ENCODE data around the gene FAM236B.
"Not testable (repeated sequence)": the region's sequence is repeated elsewhere in the genome, so short reads cannot be mapped to it uniquely, and the experiment has no call there.

FAM236B gene

DNA sequence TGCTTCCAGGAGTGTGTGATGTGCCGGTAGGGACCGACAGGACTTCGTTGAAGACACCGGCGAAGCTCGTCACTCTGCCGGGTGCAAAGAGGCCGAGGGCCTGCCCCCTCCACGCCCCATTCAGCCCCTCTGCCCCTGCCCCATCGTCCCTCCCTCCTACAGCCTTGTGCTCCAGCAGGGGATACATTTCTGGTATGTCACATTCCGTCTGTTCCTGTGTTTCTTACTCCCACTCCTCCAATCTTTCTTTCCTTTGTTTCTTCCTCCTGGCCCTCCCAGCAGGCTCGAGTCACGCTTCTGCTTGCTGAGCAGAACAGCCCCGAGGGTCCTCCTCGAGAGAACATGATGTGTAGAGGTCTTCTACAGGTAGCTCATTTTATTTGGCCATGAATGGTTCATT lies at the start of gene FAM236B:
Gene FAM236B, minus strand, starts transcription at position 101 of the 400 bp plus-strand sequence. Its CDS starts 100 bp downstream, at position 1.
- not testable (repeated sequence) for DNase-seq

DNA sequence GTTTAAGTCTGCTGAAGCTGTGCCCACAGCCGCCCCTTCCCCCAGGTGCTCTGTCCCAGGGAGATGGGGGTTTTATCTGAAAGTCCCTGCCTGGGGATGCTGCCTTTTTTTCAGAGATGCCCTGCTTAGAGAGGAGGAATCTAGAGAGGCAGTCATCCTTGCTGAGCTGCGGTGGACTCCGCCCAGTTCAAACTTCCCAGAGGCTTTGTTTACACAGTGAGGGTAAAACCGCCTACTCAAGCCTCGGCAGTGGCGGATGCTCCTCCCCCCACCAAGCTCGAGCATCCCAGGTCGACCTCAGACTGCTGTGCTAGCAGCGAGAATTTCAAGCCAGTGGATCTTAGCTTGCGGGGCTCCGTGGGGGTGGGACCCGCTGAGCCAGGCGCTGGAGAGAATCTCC lies 48.2 kb upstream of the FAM236B start:
- not testable (repeated sequence) for DNase-seq

DNA sequence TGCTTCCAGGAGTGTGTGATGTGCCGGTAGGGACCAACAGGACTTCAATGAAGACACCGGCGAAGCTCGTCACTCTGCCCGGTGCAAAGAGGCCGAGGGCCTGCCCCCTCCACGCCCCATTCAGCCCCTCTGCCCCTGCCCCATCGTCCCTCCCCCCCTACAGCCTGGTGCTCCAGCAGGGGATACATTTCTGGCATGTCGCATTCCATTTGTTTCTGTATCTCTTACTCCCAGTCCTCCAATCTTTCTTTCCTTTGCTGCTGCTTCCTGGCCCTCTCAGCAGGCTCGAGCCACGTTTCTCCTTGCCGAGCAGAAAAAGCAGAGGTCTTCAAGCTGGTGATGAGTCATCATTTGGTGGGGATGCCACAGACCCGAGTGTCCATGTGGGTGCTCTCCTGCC lies 25.6 kb upstream of the FAM236B start, which contains the start of gene FAM236D:
Gene FAM236D, minus strand, starts transcription at position 101 of the 400 bp plus-strand sequence. Its CDS starts 100 bp downstream, at position 1.
- not testable (repeated sequence) for DNase-seq

DNA sequence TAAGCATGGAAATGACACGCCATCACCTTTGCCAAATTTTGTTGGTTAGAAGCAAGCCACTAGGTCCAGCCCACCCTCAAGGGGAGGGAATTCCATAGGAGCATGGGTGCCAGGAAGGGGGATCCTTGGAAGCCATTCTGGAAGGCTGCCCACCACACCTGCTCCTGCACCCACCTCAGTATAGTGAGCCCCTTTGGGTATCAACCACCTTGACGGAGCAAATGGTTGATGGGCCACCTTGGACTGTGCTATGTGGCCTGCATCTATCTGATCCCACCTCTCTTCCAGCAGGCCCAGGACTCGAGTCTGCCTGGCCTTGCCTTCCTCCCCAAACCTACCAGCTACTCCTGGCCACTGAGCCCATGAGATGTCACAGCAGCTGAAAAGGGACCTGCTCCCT lies 7.9 kb upstream of the FAM236B start:
- DNase-seq = not testable (repeated sequence)

DNA sequence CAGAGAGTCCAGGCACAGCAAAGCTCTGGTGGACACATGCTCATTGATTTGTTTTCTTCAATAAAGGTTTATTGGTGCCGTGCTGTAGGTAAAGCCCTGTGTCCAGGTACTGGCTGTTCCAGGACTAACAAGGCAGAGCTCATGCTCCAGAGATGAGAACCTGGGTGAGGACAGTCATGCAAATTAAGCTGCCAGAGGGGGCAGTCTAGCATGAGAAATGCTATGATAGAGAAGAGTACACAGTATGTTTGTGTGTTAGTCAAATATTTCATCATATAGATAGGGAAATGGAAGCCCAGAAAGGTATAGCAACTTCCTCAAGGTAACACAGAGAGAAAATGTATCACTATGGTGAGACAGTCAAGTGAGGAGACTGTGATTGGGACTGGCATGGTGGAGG lies 5.7 kb upstream of the FAM236B start:
- not testable (repeated sequence) for DNase-seq

DNA sequence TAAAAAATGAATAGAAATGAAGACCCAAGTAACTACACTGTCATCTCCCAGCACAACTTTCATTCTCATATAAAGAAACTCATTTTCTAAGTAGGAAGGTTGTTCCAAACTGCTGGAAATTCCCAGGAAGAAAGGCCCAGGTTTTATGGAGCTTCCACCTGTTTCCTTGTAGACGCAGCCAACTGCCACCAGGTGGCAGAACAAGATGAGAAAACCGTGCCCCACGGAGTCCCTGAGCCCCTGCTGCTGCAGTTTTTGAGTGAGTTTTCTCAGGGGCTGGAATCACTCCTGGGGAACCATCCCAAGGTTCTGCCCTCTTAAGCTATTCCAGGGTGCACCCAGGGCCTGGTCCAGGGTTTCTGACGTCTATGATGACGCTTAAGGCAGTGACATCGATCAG lies 1.5 kb upstream of the FAM236B start:
- not testable (repeated sequence) for DNase-seq

DNA sequence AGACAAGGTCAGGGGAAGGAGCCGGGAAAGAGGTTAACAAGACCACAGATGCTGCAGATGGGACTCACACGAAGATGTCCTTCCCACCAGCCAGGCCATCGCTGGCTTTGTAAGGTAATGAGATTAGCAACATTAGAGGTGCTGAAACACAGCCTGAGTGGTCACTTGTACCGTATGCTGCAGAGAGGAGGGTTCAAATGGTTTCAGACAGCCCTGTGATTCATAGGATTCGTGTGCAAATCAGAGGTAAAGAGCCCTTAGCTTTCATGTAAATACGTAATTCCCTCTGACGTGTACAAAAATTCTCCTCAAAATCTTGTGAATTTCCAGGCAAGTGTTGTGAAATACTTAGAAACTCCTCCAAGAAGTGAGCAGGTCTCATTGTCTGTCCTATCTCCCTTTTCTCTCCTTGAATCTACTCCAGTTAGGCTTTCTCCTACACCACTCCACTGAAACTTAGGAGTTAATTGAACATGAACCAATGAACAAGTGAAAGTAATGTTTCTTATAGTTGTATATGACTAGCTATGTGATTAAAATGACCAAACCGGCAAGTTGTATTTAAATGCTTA lies 991 bp upstream of the FAM236B start:
- not testable (repeated sequence) for DNase-seq

DNA sequence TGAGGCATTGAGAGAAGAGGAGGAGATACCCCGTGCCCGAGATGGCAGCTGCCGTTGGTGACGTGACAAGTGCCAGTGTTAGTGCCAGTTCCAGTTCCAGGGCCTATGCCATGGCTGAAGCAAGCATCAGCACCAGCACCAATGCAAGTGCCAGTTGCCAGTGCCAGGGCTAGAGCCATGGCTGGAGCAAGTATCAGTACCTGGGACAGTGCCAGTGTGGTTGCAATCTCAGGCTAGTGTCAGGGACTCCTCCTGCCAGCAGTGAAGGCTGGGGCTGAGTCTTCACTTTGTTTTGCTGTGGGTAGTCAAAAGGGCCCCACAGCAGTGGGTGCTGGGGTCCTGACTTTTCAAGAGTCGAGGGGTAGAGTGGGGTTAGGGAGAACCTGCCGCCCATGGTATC lies 4.3 kb downstream of the FAM236B start:
- DNase-seq = not testable (repeated sequence)

DNA sequence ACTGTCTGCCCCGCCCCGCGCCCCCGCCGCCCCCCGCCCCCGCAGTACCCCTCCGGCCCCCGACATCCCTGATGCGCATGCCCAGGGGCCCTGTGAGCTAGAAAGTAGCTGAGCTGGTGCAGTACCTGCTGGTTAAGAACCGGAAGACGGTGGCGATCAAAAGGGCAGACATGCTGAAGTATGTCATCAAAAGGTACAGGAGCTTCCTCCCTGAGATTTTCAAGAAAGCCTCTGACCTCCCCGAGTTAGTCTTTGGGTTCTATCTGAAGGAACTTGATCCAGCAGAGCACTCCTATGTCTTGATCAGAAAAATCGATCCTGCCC lies 5.0 kb downstream of the FAM236B start:
- DNase-seq = not testable (repeated sequence)

DNA sequence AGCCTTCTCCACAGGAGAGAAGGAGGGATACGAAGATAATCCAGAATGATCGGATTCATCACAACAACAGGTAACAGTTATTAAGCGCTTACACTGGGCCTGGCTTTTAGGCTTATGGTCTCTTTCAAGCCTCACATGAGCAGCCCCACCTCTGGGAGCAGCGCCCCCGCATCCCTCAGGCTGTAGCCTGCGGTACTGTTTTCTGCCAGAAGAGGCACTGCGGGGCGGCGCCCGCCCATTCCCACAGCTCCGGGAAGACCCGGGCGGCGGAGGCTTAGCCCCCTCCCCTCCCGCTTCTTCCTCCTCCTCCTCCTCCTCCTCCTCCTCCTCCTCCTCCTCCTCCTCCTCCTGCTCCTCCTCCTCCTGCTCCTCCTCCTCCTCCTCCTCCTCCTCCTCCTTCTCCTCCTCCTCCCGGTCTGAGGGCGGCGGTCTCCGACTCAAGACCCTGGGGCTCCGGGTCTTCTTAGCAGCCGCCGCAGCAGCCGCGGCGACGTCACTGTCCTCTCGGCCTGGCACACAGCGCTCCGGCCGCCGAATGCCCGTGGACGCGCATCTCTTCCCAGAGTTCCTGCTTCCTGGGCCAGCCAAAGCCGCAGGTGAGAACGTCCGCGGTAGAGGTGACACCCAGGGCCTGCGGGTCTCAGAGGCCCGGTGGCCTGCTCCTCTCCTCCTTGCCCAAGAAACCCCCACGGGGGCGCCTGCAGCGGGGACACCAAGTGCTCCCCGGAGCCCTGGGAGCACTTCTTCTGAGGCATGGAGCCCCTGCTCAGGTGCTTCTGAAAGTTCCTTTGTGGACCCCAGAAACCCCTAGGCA lies 5.6 kb downstream of the FAM236B start, which contains the start of gene DMRTC1B:
Gene DMRTC1B, plus strand, starts transcription at position 238 of the 814 bp plus-strand sequence. CDS start 68,246 bp downstream, outside the sequence.
- not testable (repeated sequence) for DNase-seq

DNA sequence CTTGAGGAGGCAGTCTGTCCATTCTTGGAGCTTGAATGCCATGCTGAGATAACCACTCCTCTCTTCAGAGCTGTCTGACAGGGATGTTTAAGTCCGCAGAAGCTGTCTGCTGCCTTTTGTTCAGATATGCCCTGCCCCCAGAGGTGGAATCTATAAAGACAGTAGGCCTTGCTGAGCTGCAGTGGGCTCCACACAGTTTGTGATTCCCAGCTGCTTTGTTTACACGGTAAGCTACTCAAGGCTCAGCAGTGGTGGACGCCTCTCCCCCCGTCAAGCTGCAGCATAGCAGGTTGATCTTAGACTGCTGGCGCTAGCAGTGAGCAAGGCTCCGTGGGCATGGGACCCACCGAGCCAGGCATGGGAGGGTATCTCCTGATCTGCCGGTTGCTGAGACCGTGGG lies 22.0 kb downstream of the FAM236B start:
- not testable (repeated sequence) for DNase-seq

DNA sequence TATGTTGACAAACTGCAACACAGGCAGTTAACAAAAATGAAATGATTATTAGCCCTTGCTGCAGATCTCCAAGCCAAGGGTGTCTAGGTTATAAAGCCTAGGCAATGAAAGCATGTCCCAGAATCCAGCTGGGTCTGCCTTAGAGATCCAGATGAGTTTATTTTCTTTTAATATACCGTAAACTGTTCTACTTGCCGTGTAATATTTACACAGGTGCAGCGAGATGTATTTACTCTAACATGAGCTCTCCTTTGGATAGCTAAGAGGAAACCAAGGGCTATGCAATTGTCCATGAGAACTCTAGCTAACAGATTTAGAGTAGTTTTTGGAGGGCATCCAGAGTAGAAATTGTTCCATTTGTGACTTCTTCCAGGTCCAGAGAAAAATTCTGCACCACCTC lies 33.9 kb downstream of the FAM236B start:
- DNase-seq = not testable (repeated sequence)

DNA sequence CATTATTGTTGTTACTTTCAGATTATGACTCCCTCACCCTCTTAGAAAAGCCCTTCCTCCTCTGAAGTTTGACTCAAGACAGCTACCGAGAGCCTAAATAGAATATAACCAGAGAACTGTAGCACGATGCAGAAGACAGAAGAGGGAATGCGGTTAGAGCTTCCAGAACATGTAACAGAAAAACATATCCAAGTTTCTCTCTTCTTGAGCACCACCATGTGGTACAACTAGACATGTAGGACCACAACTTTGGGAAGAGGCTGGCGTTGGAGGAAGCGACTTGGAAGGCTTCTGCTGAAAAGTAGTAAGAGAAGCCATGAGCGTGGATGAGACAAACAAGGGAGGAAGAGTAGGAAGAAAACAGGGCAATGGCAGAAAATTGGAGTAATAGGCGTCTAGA lies 36.9 kb downstream of the FAM236B start:
- DNase-seq = not testable (repeated sequence)

DNA sequence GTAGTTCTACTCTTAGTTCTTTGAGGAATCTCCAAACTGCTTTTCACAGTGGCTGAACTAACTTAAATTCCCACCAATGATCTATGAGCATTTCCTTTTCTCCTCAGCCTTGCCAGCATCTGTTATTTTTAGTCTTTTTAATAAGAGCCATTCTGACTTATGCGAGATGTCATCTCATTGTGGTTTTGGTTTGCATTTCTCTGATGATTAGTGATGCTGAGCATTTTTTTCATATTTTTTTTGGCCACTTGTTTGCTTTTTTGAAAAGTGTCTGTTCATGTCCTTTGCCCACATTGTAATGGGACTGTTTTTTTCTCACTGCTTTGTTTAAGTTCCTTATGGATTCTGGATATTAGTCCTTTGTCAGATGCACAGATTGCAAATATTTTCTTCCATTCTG lies 46.9 kb downstream of the FAM236B start:
- DNase-seq = no peak

DNA sequence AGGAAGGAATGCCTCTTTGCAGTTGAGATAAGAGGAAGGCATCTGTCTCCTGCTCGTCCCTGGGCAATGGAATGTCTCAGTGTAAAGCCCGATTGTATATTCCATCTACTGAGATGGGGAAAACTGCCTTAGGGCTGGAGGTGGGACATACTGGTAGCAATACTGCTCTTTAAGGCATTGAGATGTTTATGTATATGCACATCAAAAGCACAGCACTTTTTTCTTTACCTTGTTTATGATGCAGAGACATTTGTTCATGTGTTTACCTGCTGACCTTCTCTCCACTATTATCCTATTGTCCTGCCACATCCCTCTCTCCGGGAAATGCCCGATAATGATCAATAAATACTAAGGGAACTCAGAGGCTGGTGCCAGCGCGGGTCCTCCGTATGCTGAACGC lies 48.8 kb downstream of the FAM236B start:
- not testable (repeated sequence) for DNase-seq
